ENCODE results near the gene PRMT2.
"Not testable (repeated sequence)": the region's sequence is repeated elsewhere in the genome, so short reads cannot be mapped to it uniquely, and the experiment has no call there.

Gene PRMT2

DNA sequence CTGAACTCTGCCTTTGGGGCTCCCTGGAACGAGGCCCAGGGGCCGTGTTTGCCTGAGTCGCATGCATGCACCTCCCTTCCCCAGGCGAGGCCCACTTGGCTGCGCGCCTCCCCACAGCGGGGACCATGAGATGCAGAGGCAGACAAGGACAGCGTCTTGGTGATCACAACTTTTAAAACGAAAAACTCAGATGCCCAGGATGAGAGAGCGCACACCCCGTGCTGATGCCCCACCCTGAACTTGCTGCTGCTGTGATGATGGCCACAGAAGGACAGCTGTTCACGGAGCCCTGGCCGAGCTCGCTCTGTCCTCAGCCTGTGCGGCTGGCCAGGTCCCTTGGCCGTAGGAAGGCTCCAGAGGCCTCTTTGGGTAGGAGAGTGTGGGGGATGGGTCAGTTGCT is 11.4 kb upstream of the PRMT2 start:
- FAIRE-seq: no peak
- TF ChIP-seq, protein P1, sequence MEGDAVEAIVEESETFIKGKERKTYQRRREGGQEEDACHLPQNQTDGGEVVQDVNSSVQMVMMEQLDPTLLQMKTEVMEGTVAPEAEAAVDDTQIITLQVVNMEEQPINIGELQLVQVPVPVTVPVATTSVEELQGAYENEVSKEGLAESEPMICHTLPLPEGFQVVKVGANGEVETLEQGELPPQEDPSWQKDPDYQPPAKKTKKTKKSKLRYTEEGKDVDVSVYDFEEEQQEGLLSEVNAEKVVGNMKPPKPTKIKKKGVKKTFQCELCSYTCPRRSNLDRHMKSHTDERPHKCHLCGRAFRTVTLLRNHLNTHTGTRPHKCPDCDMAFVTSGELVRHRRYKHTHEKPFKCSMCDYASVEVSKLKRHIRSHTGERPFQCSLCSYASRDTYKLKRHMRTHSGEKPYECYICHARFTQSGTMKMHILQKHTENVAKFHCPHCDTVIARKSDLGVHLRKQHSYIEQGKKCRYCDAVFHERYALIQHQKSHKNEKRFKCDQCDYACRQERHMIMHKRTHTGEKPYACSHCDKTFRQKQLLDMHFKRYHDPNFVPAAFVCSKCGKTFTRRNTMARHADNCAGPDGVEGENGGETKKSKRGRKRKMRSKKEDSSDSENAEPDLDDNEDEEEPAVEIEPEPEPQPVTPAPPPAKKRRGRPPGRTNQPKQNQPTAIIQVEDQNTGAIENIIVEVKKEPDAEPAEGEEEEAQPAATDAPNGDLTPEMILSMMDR (IDR thresholded peaks at IDR 0.05; ENCODE audit: insufficient read depth, missing control alignments): no peak
- no peak for DNase-seq (ENCODE audit: insufficient read length, low spot score)

DNA sequence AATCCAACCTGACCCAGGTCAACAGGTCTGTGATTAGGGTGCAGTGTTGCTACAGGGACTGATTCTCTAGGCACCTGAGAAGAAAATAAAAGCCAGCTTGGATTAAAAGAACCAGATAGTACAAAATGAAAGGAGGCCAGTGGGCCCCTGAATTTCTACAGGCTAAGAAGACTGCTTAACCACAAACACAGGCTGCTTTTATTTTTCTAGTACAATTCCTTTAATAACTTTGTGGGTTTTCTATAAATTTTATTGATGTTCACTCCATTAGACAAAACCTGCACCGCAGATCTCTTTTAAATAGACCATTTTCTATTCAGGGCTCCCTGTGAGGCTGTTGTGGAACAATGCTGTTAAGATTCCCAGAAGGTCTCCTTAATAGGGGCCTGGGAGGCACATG is 9.7 kb upstream of the PRMT2 start:
- no peak for FAIRE-seq
- DNase-seq (ENCODE audit: insufficient read length, low spot score): no peak
- TF ChIP-seq, protein P1 (IDR thresholded peaks at IDR 0.05; ENCODE audit: insufficient read depth, missing control alignments): no peak

DNA sequence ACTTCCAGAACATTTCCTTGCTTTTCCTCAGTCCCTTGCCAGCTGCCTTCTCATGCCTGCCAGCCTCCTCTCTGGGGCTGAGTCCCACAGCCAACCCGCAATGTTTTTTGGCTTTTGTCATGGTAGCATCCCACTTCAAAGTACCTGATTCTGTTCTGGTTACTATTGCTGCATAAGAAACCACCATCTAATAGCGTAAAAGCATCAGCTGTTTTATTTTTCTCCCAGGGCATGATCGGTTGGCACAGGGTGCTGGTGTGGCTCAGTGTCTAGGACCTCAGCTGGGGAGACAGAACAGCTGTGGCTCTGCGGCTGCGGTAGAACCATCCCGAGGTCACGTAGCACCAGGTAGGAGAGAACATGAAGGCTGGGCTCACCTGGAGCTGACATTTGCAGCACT is 8.9 kb upstream of the PRMT2 start:
- DNase-seq (ENCODE audit: insufficient read length, low spot score): no peak
- TF ChIP-seq, protein P1 (IDR thresholded peaks at IDR 0.05; ENCODE audit: insufficient read depth, missing control alignments): no peak
- FAIRE-seq: no peak

DNA sequence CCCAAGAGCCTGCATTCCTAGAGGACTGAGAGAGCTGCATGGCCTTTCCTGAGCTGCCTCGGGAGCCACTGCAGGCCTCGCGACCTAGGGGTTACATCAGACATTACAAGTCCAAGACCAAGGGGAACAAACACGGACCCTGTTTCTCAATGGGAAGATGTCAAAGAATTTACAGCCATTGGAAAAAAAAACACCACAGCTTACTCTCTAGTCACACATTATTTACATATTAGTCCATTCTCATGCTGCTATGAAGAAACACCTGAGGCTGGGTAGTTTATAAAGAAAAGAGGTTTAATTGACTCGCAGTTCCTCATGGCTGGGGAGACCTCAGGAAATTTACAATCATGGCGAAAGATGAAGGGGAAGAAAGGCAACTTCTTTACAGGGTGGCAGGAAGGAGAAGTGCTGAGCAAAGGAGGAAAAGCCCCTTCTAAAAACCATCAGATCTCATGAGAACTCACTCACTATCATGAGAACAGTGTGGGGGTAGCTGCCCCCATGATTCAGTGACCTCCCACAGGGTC is 8.4 kb upstream of the PRMT2 start:
- TF ChIP-seq, protein P1 (IDR thresholded peaks at IDR 0.05; ENCODE audit: insufficient read depth, missing control alignments): no peak
- FAIRE-seq: no peak
- DNase-seq (ENCODE audit: insufficient read length, low spot score): no peak

DNA sequence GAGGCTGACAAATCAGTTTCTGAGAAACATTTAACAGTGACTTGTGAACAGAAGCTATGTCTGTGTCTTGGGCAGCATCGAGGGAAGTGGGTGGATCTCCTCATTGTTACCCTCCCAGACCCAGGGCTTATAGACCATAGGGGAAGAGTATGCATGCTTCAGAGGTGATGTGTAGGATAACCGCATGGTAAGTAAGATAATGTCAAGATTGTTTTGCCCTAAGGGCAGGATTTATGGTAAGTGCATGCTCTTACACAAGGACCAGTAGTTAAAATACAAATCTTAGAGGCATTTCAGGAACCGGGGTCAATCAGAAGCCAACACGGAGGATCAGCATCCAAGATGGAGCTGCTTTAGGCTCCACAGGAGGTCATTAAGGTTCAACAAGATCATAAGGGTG is 7.7 kb upstream of the PRMT2 start:
- TF ChIP-seq, protein P1 (IDR thresholded peaks at IDR 0.05; ENCODE audit: insufficient read depth, missing control alignments): no peak
- FAIRE-seq (no peak), DNase-seq (ENCODE audit: insufficient read length, low spot score) (no peak)

DNA sequence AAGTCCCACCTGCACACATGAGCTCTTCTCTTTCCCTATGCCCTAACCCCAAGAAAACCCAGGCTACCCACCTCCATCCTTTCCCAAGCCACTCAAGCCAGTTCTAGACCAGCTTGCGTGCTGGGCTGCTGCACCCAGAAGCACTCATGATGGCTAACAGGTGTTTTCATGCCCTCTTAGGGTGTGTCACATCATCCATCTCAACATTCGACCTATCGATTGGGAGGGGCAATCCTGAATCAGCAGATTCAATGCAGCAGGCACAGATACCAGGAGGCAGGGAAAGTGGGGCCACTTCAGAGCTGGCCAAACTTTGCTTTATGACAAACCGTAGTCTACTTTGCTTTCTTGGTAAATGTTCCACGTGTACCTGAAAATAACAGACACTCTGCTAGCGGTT is 6.6 kb upstream of the PRMT2 start:
- DNase-seq (ENCODE audit: insufficient read length, low spot score): no peak
- no peak for FAIRE-seq
- TF ChIP-seq, protein P1 (IDR thresholded peaks at IDR 0.05; ENCODE audit: insufficient read depth, missing control alignments): no peak

DNA sequence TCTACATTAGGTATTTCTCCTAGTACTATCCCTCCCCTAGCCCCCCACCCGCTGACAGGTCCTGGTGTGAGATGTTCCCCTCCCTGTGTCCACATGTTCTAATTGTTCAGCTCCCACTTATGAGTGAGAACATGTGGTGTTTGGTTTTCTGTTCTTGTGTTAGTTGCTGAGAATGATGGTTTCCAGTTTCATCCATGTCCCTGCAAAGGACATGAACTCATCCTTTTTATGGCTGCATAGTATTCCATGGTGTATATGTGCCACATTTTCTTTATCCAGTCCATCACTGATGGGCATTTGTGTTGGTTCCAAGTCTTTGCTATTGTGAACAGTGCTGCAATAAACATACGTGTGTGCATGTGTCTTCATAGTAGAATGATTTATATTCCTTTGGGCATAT is 4.6 kb upstream of the PRMT2 start:
- FAIRE-seq; DNase-seq (ENCODE audit: insufficient read length, low spot score): not testable (repeated sequence)

DNA sequence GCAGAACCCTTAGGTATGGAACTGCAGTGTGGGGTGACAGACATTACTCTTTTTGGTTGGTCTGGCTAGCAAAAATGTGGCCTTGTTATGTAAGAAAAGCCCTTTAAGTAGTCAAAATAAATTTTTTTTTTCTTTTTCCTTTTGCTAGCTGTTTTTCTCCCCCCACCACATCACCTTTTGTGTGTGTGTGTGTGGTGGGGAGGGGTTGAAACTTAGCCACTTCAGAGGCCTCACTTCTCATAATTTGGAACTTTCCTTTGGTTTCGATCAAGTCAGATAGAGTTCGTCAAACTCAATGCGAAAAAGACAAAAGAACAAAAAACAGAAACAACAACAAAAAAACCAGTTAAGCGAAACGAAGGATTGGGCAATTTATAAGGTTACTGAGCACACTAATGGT is 1.9 kb upstream of the PRMT2 start:
- no peak for FAIRE-seq
- TF ChIP-seq, protein P1 (IDR thresholded peaks at IDR 0.05; ENCODE audit: insufficient read depth, missing control alignments): no peak
- DNase-seq (ENCODE audit: insufficient read length, low spot score): no peak

Data from D721Med (cell line).